HFFc6 (cell line): Measurements from ENCODE around the gene KRTAP9-2. TPM values are rescaled to one million over a fixed set of nuclear protein-coding genes. Genes with fewer than 3 reads are reported as not detected.

Experiments
- DNase-seq: peaks from one replicate; pipeline ENCODE4 v3.0.0-alpha.2; 2018
- H3K27ac Mint-ChIP-seq: 2 replicates; pipeline ENCODE4 v1.8.0; 2020; ENCODE audit warnings: mild to moderate bottlenecking, mixed read lengths
- H3K27me3 Mint-ChIP-seq: 2 replicates; pipeline ENCODE4 v1.8.0; 2021; ENCODE audit warnings: mild to moderate bottlenecking, moderate library complexity, mixed read lengths; ENCODE audit not compliant: insufficient read depth
- H3K36me3 Mint-ChIP-seq: 2 replicates; pipeline ENCODE4 v1.8.0; 2021; ENCODE audit warnings: low read depth, mixed read lengths
- H3K4me1 Mint-ChIP-seq: 2 replicates; pipeline ENCODE4 v1.8.0; 2020; ENCODE audit warnings: low read depth, mixed read lengths
- H3K4me3 Mint-ChIP-seq: 2 replicates; pipeline ENCODE4 v1.8.0; 2020; ENCODE audit warnings: mild to moderate bottlenecking, moderate library complexity, mixed read lengths
- H3K9me3 Mint-ChIP-seq: 2 replicates; pipeline ENCODE4 v1.8.0; 2020; ENCODE audit warnings: mild to moderate bottlenecking, mixed read lengths
- total RNA-seq, 6 experiments: library from RNA; stranded (reverse); fragmentation: NEBNext Ultra II Directional; extraction: Animal tissue kit (Norgen Biotek cat#: 25700); gene quantifications; 2 replicates in 1 of 6; 3 replicates in 5 of 6; pipeline ENCODE4 v1.2.3, GENCODE V29; 2021
- TF ChIP-seq, protein P1 (sequence below): fragments of 200-600 bp; sonication (generic); IDR thresholded peaks from 2 replicates; pipeline ENCODE4 v1.5.0; 2021; ENCODE audit warnings: antibody characterized with exemption, mild to moderate bottlenecking

The KRTAP9-2 gene
- total RNA-seq, 6 experiments from 2014 or later, result not detected

DNA sequence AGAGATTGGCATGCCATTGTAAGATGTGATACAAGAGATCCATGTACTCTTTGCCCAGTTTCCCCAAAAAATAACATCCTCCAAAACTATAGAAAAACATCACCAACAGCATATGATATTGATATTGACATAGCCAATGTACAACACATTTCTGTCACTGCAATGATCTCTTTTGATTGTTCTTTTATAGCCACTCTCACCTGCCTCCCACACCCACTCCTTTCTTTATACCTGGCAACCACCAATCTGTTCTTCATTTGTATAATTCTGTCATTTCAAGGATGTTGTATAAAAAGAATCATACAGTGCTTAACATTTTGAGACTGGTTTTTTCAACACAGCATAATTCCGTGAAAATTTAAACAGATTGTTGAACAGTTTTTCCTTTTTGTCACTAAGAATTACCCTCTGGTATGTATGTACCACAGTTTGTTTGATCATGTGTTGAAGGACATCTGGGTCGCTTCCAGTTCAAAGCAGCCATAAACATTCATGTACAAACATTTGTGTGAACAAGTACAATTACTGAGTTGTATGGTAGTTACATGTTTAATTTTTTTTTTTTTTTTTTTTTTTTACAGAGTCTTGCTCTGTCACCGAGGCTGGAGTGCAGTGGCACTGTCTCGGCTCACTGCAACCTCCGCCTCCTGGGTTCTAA is 26.9 kb upstream of the KRTAP9-2 start:
- peaks cover 13% of the 10 kb centered on the region for H3K4me1 Mint-ChIP-seq
- peaks cover 2% of the 10 kb centered on the region; the same call in 1 of the 2 replicates for H3K27me3 Mint-ChIP-seq
- DNase-seq, result no peak
- H3K36me3 Mint-ChIP-seq, result peaks cover 6% of the 10 kb centered on the region
- no peaks in the 10 kb centered on the region for H3K9me3 Mint-ChIP-seq
- TF ChIP-seq, protein P1, sequence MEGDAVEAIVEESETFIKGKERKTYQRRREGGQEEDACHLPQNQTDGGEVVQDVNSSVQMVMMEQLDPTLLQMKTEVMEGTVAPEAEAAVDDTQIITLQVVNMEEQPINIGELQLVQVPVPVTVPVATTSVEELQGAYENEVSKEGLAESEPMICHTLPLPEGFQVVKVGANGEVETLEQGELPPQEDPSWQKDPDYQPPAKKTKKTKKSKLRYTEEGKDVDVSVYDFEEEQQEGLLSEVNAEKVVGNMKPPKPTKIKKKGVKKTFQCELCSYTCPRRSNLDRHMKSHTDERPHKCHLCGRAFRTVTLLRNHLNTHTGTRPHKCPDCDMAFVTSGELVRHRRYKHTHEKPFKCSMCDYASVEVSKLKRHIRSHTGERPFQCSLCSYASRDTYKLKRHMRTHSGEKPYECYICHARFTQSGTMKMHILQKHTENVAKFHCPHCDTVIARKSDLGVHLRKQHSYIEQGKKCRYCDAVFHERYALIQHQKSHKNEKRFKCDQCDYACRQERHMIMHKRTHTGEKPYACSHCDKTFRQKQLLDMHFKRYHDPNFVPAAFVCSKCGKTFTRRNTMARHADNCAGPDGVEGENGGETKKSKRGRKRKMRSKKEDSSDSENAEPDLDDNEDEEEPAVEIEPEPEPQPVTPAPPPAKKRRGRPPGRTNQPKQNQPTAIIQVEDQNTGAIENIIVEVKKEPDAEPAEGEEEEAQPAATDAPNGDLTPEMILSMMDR, result no peak
- no peak overlapping the region for H3K4me3 Mint-ChIP-seq
- no peak overlapping the region for H3K27ac Mint-ChIP-seq

DNA sequence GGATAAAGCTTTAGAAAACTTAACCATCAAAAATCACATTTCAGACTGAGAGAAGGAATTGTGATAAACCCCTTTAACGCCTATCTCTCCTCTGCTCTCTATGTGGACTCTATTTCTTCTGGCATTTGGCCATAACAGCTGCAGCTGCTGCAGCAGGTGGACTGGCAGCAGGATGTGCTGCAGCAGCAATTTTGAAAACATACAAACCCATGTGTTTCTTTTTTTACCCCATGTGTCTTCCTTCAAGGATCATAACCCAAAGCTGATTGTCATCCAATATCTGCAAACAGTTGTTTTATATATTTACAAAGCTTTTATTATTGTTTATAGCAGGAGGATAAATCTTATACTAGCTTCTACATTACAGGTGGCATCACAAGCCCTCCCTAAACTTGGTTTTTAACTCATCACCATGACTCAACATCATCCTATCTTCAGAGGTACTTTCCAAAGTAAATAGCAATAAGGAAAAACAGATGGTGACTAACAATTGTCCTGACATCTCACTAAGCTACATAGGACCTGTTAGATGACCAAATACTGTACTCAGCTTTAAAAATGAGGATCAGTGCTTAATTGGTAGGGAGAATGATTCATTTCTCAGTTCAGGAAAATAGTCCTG is 14.5 kb upstream of the KRTAP9-2 start:
- DNase-seq, result peak; percentile 54
- peaks cover 13% of the 10 kb centered on the region for H3K4me1 Mint-ChIP-seq
- no peak overlapping the region for H3K27ac Mint-ChIP-seq
- no peaks in the 10 kb centered on the region; the same call in 1 of the 2 replicates for H3K9me3 Mint-ChIP-seq
- no peak overlapping the region for H3K4me3 Mint-ChIP-seq
- no peaks in the 10 kb centered on the region for H3K36me3 Mint-ChIP-seq
- peaks cover 17% of the 10 kb centered on the region for H3K27me3 Mint-ChIP-seq
- TF ChIP-seq, protein P1, result no peak

DNA sequence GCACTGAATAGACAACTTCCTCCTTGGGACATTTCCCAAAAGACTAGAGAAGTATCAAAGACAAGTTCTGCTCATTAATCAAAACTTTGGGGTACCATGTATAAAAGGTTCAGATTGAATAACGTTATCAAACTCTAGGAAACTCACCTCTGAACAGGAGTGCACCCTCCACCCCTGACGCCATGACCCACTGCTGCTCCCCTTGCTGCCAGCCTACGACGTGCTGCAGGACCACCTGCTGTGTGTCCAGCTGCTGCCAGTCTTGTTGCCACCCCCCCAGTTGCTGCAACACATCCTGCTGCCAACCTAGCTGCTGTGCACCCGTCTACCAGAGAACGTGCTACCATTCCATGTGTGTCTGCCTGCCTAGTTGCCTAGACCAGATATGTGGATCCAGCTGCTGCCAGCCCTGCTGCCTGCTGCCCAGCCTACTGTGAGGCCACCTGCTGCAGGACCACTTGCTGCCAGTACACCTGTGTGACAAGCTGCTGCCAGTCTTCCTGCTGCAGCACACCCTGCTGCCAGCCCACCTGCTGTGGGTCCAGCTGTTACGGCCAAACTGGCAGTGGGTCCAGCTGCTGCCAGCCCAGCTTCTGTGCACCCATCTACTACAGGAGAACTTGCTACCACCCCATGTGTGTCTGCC is 13.8 kb upstream of the KRTAP9-2 start:
- Mint-ChIP-seq H3K9me3 (no peaks in the 10 kb centered on the region; the same call in 1 of the 2 replicates), H3K27me3 (peaks cover 18% of the 10 kb centered on the region), H3K4me3 (no peak overlapping the region), H3K36me3 (no peaks in the 10 kb centered on the region), H3K27ac (no peak overlapping the region; the same call in 1 of the 2 replicates), H3K4me1 (peaks cover 13% of the 10 kb centered on the region)
- DNase-seq, result no peak
- TF ChIP-seq, protein P1, result no peak

DNA sequence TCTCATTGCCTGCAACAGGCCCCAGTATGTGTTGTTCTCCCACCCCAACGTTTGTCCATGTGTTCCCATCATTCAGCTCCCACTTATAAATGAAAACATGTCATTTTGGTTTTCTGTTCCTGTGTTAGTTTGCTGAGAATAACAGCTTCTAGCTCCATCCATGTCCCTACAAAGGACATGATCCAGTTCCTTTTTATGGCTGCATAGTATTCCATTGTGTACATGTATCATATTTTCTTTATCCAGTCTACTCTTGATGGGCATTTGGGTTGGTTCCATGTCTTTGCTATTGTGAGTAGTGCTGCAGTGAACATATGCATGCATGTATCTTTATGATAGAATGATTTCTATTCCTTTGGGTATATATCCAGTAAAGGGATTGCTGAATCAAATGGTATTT is 10.8 kb upstream of the KRTAP9-2 start:
- Mint-ChIP-seq H3K27me3 (peaks cover 11% of the 10 kb centered on the region), H3K27ac (no peak overlapping the region), H3K4me1 (peaks cover 13% of the 10 kb centered on the region), H3K36me3 (peaks cover 12% of the 10 kb centered on the region), H3K9me3 (peaks cover 12% of the 10 kb centered on the region), H3K4me3 (no peak overlapping the region)
- TF ChIP-seq, protein P1, result no peak
- no peak for DNase-seq

DNA sequence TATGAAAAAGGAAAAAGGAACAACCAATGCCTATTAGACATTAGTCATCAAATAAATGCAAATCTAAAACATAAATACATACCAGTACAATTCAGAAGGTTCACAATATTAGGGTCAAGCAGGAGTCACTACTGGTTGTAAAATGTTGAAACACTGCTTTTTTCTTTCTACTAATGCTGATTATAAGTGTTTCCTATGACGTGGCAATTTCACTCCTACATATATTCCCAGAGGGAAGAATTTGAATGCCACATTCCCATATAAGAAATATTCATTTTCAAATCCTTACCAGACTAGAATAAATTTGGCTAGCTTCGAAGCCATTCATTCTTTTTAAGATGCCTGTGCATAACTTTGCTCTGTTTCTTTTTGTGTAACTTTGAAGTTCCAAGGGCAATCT is 2.6 kb upstream of the KRTAP9-2 start:
- no peak for DNase-seq
- Mint-ChIP-seq H3K9me3 (peaks cover 13% of the 10 kb centered on the region), H3K4me1 (0 out of 2 replicates have a peak, but pooled peaks cover 8% of the 10 kb centered on the region), H3K36me3 (peaks cover 15% of the 10 kb centered on the region), H3K27ac (no peak overlapping the region), H3K4me3 (no peak overlapping the region), H3K27me3 (peaks cover 7% of the 10 kb centered on the region)
- TF ChIP-seq, protein P1, result no peak
